CD14-positive monocyte (primary cell): ENCODE measurements around the gene DNAAF3. TPM values are rescaled to one million over a fixed set of nuclear protein-coding genes. Genes with fewer than 3 reads are reported as not detected.

Experiments
- DNase-seq, 3 donors: peaks; one replicate each; pipeline ENCODE4 v3.0.0-alpha.2; 2011 to 2022
- H2AFZ ChIP-seq: 2 replicates; pipeline ENCODE4 v1.6.0; 2012; ENCODE audit warnings: mild to moderate bottlenecking, low read depth, low read length, inconsistent platforms; ENCODE audit not compliant: insufficient read depth, poor library complexity, severe bottlenecking
- H3K27ac ChIP-seq, 2 donors: 1 replicate in 1 of 2; 2 replicates in 1 of 2; pipeline ENCODE4 v1.5.1; 2012 to 2013; ENCODE audit warnings: low read length in 2 of 2, control low read depth in 1 of 2, inconsistent platforms in 1 of 2, low read depth in 1 of 2, mild to moderate bottlenecking in 1 of 2
- H3K27me3 ChIP-seq, 2 donors: one replicate each; pipeline versions ENCODE4 v1.6.0 to v1.6.1; 2011 to 2013; ENCODE audit warnings: low read length in 2 of 2; ENCODE audit not compliant: control insufficient read depth in 2 of 2, insufficient read depth in 2 of 2
- H3K36me3 ChIP-seq, 2 donors: replicated peaks in 1 of 2; 1 replicate in 1 of 2; 2 replicates in 1 of 2; pipeline versions ENCODE4 v1.5.1 to v1.6.1; 2012 to 2013; ENCODE audit warnings: low read length in 2 of 2, control low read depth in 1 of 2, inconsistent platforms in 1 of 2, mild to moderate bottlenecking in 1 of 2; ENCODE audit not compliant: insufficient read depth in 2 of 2, control insufficient read depth in 1 of 2
- H3K4me1 ChIP-seq, 2 donors: 1 replicate in 1 of 2; 2 replicates in 1 of 2; pipeline versions ENCODE4 v1.5.1 to v1.6.1; 2012 to 2013; ENCODE audit warnings: low read length in 2 of 2, control low read depth in 1 of 2, inconsistent platforms in 1 of 2, mild to moderate bottlenecking in 1 of 2, moderate library complexity in 1 of 2; ENCODE audit not compliant: insufficient read depth in 2 of 2, control insufficient read depth in 1 of 2
- H3K4me2 ChIP-seq: replicated peaks from 2 replicates; pipeline ENCODE3; 2012; ENCODE audit warnings: low read length, moderate library complexity, mild to moderate bottlenecking; ENCODE audit not compliant: poor library complexity, severe bottlenecking; ENCODE audit errors: extremely low read depth
- H3K4me3 ChIP-seq, 3 experiments: fragments of 200-600 bp in 1 of 3; sonication (generic) in 1 of 3; replicated peaks in 1 of 3; 1 replicate in 2 of 3; 2 replicates in 1 of 3; pipeline ENCODE4 v1.5.1; 2011 to 2013; ENCODE audit warnings: low read length in 3 of 3, mild to moderate bottlenecking in 3 of 3, control low read depth in 2 of 3, low read depth in 2 of 3, inconsistent platforms in 1 of 3, moderate library complexity in 1 of 3
- H3K79me2 ChIP-seq: 2 replicates; pipeline ENCODE4 v1.6.0; 2012; ENCODE audit warnings: mild to moderate bottlenecking, control low read depth, inconsistent platforms, low read length, moderate library complexity; ENCODE audit not compliant: insufficient read depth
- H3K9ac ChIP-seq: 2 replicates; pipeline ENCODE4 v1.6.0; 2017; ENCODE audit warnings: low read length, mild to moderate bottlenecking; ENCODE audit not compliant: insufficient read depth, poor library complexity, severe bottlenecking
- H3K9me3 ChIP-seq, 2 donors: replicated peaks in 1 of 2; 1 replicate in 1 of 2; 2 replicates in 1 of 2; pipeline versions ENCODE4 v1.5.1 to v1.6.1; 2012 to 2013; ENCODE audit warnings: low read length in 2 of 2, control low read depth in 1 of 2; ENCODE audit not compliant: control insufficient read depth in 1 of 2, insufficient read depth in 1 of 2
- H4K20me1 ChIP-seq: 2 replicates; pipeline ENCODE4 v1.6.0; 2012; ENCODE audit warnings: mild to moderate bottlenecking, low read length, control low read depth, moderate library complexity; ENCODE audit not compliant: insufficient read depth
- H3K27ac Mint-ChIP-seq, 7 donors: one replicate each; pipeline ENCODE4 v1.8.0; 2020; ENCODE audit warnings: mild to moderate bottlenecking in 7 of 7, mixed read lengths in 7 of 7, moderate library complexity in 6 of 7, inconsistent platforms in 2 of 7
- H3K27me3 Mint-ChIP-seq, 3 donors: one replicate each; pipeline ENCODE4 v1.8.0; 2021 to 2022; ENCODE audit warnings: low read depth in 3 of 3, mild to moderate bottlenecking in 3 of 3, mixed read lengths in 3 of 3, moderate library complexity in 3 of 3, inconsistent platforms in 1 of 3
- H3K36me3 Mint-ChIP-seq, 2 donors: one replicate each; pipeline ENCODE4 v1.8.0; 2020; ENCODE audit warnings: mixed read lengths in 2 of 2, inconsistent platforms in 1 of 2, mild to moderate bottlenecking in 1 of 2
- H3K4me1 Mint-ChIP-seq: one replicate; pipeline ENCODE4 v1.8.0; 2020; ENCODE audit warnings: mild to moderate bottlenecking, mixed read lengths
- H3K4me3 Mint-ChIP-seq, 2 donors: one replicate each; pipeline ENCODE4 v1.8.0; 2020; ENCODE audit warnings: mild to moderate bottlenecking in 2 of 2, mixed read lengths in 2 of 2, moderate library complexity in 1 of 2
- H3K9me3 Mint-ChIP-seq, 7 donors: one replicate each; pipeline ENCODE4 v1.8.0; 2020 to 2022; ENCODE audit warnings: mixed read lengths in 7 of 7, mild to moderate bottlenecking in 6 of 7, moderate library complexity in 6 of 7, inconsistent platforms in 2 of 7
- WGBS: methylation state at CpG from one replicate; pipeline ENCODE4 v1.1.5; 2013; ENCODE audit warnings: missing lambda C conversion rate; ENCODE audit not compliant: insufficient coverage; 5-methylcytosine and 5-hydroxymethylcytosine counted together
- intact Hi-C, 2 donors: fragments of 100-400 bp; cut with micrococcal nuclease; formaldehyde crosslinking; loops; one replicate each; pipeline versions ENCODE4 v1.15.0 to v1.15.1; 2023
- polyA plus RNA-seq, 3 donors: library from polyadenylated mRNA; depleted of rRNA in 1 of 3; unstranded in 2 of 3; stranded (reverse) in 1 of 3; fragments of 300-500 nt in 2 of 3; fragments of >200 nt in 1 of 3; fragmentation: Illumina TruSeq in 2 of 3; gene quantifications; 1 replicate in 2 of 3; 2 replicates in 1 of 3; pipeline ENCODE4 v1.2.3, GENCODE V29; 2012 to 2021
- TF ChIP-seq, protein P1 (sequence below): fragments of 200-600 bp; IDR thresholded peaks from one replicate; pipeline ENCODE4 v1.8.0; 2022; ENCODE audit warnings: antibody characterized with exemption, mild to moderate bottlenecking

DNAAF3 gene
- polyA plus RNA-seq, 3 donors, result 0.19 TPM; not detected in 2

DNA sequence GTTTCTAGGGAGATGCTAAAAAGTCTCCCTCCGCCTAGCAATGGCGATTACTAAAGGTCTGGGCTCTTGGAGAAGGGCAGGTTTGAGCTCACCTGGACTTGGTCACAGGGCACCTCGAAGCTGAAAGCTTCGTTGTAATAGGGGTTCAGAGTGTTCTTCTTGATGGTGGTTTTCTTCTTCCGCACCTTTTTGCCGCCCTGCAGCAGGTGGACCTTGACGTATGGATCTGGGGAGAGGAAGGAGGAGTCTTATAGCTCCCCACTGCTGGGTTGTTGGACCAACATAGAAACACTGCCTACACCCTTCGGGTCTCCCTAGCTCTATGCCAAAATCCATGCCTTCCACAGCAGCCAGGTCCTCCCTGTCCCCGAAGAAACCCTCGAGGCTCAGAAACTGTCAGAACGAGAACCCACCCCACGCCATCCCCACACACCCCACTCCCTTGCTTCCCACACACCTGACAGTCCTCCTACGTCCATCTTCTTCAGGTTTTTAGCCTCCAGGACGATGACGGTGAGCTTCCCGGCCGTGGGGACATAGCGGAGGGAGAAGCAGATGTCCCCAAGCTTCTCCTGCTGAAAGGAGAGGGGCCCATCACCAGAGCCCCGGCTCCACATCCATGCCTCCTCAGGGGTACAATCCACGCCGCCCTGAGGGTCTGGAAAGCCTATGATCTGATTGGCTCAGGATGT is 8.2 kb upstream of the DNAAF3 start:
- peaks cover 84 to 98% (median 95%) of the 10 kb centered on the region in 3 donors for H3K27me3 Mint-ChIP-seq
- Histone ChIP-seq H3K9ac (no peak overlapping the region), H3K4me2 (peak overlapping the region; percentile 69), H3K36me3 (no peaks in the 10 kb centered on the region), H3K79me2 (no peaks in the 10 kb centered on the region), H4K20me1 (no peaks in the 10 kb centered on the region), H3K9me3 (peaks cover 19 to 23% of the 10 kb centered on the region in 2 donors), H3K4me1 (peaks cover 18 to 25% of the 10 kb centered on the region in 2 donors), H3K4me3 (peak overlapping the region in 1 of 3 experiments; percentile 61), H3K27me3 (peaks cover 26 to 95% of the 10 kb centered on the region in 2 donors), H2AFZ (no peak overlapping the region), H3K27ac (no peak overlapping the region)
- H3K4me1 Mint-ChIP-seq, result peaks cover 20% of the 10 kb centered on the region
- H3K36me3 Mint-ChIP-seq, result peaks cover under 1 to 3% of the 10 kb centered on the region in 2 donors
- intact Hi-C loops, result no loop called here
- peaks cover 7 to 42% (median 29%) of the 10 kb centered on the region in 7 donors for H3K9me3 Mint-ChIP-seq
- H3K27ac Mint-ChIP-seq, result peak overlapping the region in 1 of 7 donors; percentile 27
- WGBS, result 59% methylated on average over 13 of the region's 21 CpGs
- H3K4me3 Mint-ChIP-seq, result peak overlapping the region in 1 of 2 donors; percentile 78
- TF ChIP-seq, protein P1, sequence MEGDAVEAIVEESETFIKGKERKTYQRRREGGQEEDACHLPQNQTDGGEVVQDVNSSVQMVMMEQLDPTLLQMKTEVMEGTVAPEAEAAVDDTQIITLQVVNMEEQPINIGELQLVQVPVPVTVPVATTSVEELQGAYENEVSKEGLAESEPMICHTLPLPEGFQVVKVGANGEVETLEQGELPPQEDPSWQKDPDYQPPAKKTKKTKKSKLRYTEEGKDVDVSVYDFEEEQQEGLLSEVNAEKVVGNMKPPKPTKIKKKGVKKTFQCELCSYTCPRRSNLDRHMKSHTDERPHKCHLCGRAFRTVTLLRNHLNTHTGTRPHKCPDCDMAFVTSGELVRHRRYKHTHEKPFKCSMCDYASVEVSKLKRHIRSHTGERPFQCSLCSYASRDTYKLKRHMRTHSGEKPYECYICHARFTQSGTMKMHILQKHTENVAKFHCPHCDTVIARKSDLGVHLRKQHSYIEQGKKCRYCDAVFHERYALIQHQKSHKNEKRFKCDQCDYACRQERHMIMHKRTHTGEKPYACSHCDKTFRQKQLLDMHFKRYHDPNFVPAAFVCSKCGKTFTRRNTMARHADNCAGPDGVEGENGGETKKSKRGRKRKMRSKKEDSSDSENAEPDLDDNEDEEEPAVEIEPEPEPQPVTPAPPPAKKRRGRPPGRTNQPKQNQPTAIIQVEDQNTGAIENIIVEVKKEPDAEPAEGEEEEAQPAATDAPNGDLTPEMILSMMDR, result no peak
- DNase-seq, result no peak

DNA sequence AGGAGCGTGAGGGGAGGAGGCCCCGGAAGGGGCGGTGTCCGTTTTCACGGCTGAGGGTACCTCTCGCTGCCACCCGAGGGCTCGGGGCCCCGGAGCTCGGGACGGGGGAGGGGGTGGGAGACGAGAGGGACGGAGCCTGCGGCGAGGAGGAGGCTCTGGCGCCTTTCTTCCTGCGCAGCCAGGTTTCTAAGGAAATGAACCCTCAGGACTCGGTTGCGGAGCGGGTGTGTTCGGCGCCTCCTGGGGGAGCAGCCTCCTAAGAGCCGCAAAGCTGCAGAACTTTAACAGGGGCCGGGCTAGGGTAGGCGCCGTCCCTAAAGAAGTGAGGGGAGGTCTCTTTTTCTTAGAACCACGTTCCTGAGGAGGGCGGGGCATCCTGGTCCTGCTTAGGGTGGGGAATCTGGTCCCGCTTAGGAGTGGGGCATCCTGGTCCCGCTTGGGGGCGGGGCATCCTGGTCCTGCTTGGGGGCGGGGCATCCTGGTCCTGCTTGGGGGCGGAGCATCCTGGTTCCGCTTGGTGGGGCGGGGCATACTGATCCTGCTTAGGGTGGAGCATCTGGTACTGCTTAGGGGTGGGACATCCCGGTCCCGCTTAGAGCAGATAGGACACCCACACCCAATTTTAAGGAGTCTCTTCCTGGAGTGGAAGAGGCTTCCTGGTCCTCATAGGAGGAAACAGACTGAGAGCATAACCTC is 7.4 kb upstream of the DNAAF3 start:
- peaks cover 6 to 38% (median 25%) of the 10 kb centered on the region in 7 donors for H3K9me3 Mint-ChIP-seq
- H3K79me2 ChIP-seq, result no peaks in the 10 kb centered on the region
- peaks cover 24 to 94% of the 10 kb centered on the region in 2 donors for H3K27me3 ChIP-seq
- H4K20me1 ChIP-seq, result no peaks in the 10 kb centered on the region
- TF ChIP-seq, protein P1, result no peak
- H3K9ac ChIP-seq, result no peak overlapping the region
- peaks cover 11 to 18% of the 10 kb centered on the region in 2 donors for H3K4me1 ChIP-seq
- no peak overlapping the region for H3K27ac Mint-ChIP-seq
- H3K9me3 ChIP-seq, result peaks cover 15 to 19% of the 10 kb centered on the region in 2 donors
- H3K4me1 Mint-ChIP-seq, result peaks cover 16% of the 10 kb centered on the region
- peaks cover 0 to 4% of the 10 kb centered on the region in 2 donors for H3K36me3 Mint-ChIP-seq
- no peak for DNase-seq
- intact Hi-C loops, result no loop called here
- H3K4me3 ChIP-seq, result peak overlapping the region in 1 of 3 experiments; percentile 61
- under 1% methylated on average over 22 of the region's 37 CpGs for WGBS
- peak overlapping the region; percentile 57 to 78 for H3K4me3 Mint-ChIP-seq
- no peaks in the 10 kb centered on the region for H3K36me3 ChIP-seq
- peak overlapping the region; percentile 69 for H3K4me2 ChIP-seq
- H3K27ac ChIP-seq, result no peak overlapping the region
- peaks cover 82 to 98% (median 95%) of the 10 kb centered on the region in 3 donors for H3K27me3 Mint-ChIP-seq
- H2AFZ ChIP-seq, result peak overlapping the region; percentile 59
